PC-9 (cell line): ENCODE results near the gene THEMIS. TPM values are rescaled to one million over a fixed set of nuclear protein-coding genes. Genes with fewer than 3 reads are reported as not detected.

ENCODE experiments used
- BruUV-seq: library from RNA; stranded (reverse); fragments of 400-500 nt; replicated peaks from 2 replicates; lab custom pipeline; 2021; lab: Mats Ljungman, UMichigan
- CTCF ChIA-PET: fragments of 300-600 bp; sonication (Branson Sonifier 250); formaldehyde crosslinking; loops from one replicate; lab custom pipeline; 2022; ENCODE audit warnings: antibody characterized with exemption; lab: Charles Lee
- POLR2A ChIA-PET: fragments of 300-600 bp; sonication (Branson Sonifier 250); formaldehyde crosslinking; loops from one replicate; lab custom pipeline; 2022; ENCODE audit warnings: antibody characterized with exemption; ENCODE audit not compliant: unreplicated experiment; lab: Charles Lee
- DNase-seq, 2 experiments: peaks; one replicate each; pipeline versions ENCODE4 v3.0.0 to v3.0.0-alpha.2; 2015 to 2022; ENCODE audit warnings: mixed read lengths in 1 of 2
- H2AFZ ChIP-seq: fragments of 200-600 bp; sonication (generic); 2 replicates; pipeline ENCODE4 v1.8.1; 2017; ENCODE audit warnings: antibody characterized with exemption
- H3F3A ChIP-seq: fragments of 200-600 bp; sonication (generic); 2 replicates; pipeline ENCODE4 v1.8.1; 2017; ENCODE audit warnings: antibody characterized with exemption, mild to moderate bottlenecking, low read depth; ENCODE audit not compliant: insufficient read depth
- H3K27ac ChIP-seq: fragments of 200-600 bp; sonication (generic); 2 replicates; pipeline ENCODE4 v1.6.1; 2016; ENCODE audit warnings: mixed run types
- H3K27me3 ChIP-seq: fragments of 200-600 bp; sonication (generic); 2 replicates; pipeline ENCODE4 v1.6.1; 2016; ENCODE audit warnings: low read depth, mixed run types; ENCODE audit not compliant: insufficient read depth
- H3K36me3 ChIP-seq: fragments of 200-600 bp; sonication (generic); 2 replicates; pipeline ENCODE4 v1.6.1; 2016; ENCODE audit warnings: low read depth, mixed run types
- H3K4me1 ChIP-seq: fragments of 200-600 bp; sonication (generic); replicated peaks from 2 replicates; pipeline ENCODE4 v1.6.1; 2016; ENCODE audit warnings: mixed run types; ENCODE audit not compliant: insufficient read depth
- H3K4me2 ChIP-seq: fragments of 200-600 bp; sonication (generic); 2 replicates; pipeline ENCODE4 v1.6.1; 2017; ENCODE audit warnings: mixed run types
- H3K4me3 ChIP-seq: fragments of 200-600 bp; sonication (generic); 2 replicates; pipeline ENCODE4 v1.6.1; 2016; ENCODE audit warnings: mixed run types
- H3K79me2 ChIP-seq: fragments of 200-600 bp; sonication (generic); 2 replicates; pipeline ENCODE4 v1.6.1; 2017; ENCODE audit warnings: low read depth, mixed run types
- H3K9me2 ChIP-seq: fragments of 200-600 bp; sonication (generic); 2 replicates; pipeline ENCODE4 v1.8.1; 2017; ENCODE audit warnings: mild to moderate bottlenecking; ENCODE audit not compliant: insufficient read depth
- H3K9me3 ChIP-seq: fragments of 200-600 bp; sonication (generic); 2 replicates; pipeline ENCODE4 v1.8.1; 2016; ENCODE audit warnings: low read depth; ENCODE audit not compliant: insufficient read depth
- H4K20me1 ChIP-seq: fragments of 200-600 bp; sonication (generic); 2 replicates; pipeline ENCODE4 v1.8.1; 2017; ENCODE audit not compliant: insufficient read depth
- EZH2 ChIP-seq: fragments of 200-600 bp; sonication (generic); IDR thresholded peaks from 2 replicates; pipeline ENCODE4 v1.8.0; 2017; ENCODE audit warnings: antibody characterized with exemption, low read depth
- intact Hi-C: fragments of 100-400 bp; cut with micrococcal nuclease; formaldehyde crosslinking; loops from one replicate; pipeline ENCODE4 v1.10.0; 2022; ENCODE audit not compliant: unreplicated experiment
- total RNA-seq: library from RNA; stranded (reverse); gene quantifications from 2 replicates; pipeline ENCODE4 v1.2.3, GENCODE V29; 2021
- TF ChIP-seq, protein P1 (sequence below): fragments of 200-600 bp; sonication (generic); conservative IDR thresholded peaks from 2 replicates; pipeline ENCODE4 v1.6.1; 2017; ENCODE audit warnings: mixed run types, antibody characterized with exemption, mild to moderate bottlenecking, moderate library complexity

THEMIS gene
- total RNA-seq, 1 experiment from 2014 or later = not detected

DNA sequence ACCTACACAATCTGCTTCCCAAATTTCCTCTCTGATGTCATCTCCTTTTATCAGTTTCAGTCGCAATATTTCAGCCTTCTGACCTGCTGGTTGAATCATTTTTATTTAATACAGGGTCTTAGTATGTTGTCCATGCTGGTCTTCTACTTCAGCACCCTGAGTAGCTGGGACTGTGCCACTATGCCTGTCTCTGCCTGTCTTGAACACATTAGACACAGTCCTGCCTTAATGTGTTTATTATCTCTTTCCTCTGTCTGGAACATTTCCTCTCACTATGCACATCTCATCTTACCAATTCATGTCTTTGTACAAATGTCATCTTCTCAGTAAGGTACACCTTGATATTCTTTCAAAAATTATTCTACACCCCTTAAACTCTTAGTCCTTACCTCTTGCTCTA lies 106.5 kb downstream of the THEMIS start:
- Histone ChIP-seq H2AFZ (no peak overlapping the region), H3F3A (no peaks in the 10 kb centered on the region), H3K4me2 (no peak overlapping the region), H3K9me3 (no peaks in the 10 kb centered on the region), H3K79me2 (no peaks in the 10 kb centered on the region), H3K4me3 (no peak overlapping the region), H3K27ac (no peak overlapping the region), H3K27me3 (no peaks in the 10 kb centered on the region), H4K20me1 (no peaks in the 10 kb centered on the region), H3K36me3 (no peaks in the 10 kb centered on the region), H3K4me1 (no peaks in the 10 kb centered on the region), H3K9me2 (no peaks in the 10 kb centered on the region)
- BruUV-seq = no TSS peak
- no peak for DNase-seq
- CTCF ChIA-PET = no interaction called here
- no peak for TF ChIP-seq EZH2
- TF ChIP-seq, protein P1, sequence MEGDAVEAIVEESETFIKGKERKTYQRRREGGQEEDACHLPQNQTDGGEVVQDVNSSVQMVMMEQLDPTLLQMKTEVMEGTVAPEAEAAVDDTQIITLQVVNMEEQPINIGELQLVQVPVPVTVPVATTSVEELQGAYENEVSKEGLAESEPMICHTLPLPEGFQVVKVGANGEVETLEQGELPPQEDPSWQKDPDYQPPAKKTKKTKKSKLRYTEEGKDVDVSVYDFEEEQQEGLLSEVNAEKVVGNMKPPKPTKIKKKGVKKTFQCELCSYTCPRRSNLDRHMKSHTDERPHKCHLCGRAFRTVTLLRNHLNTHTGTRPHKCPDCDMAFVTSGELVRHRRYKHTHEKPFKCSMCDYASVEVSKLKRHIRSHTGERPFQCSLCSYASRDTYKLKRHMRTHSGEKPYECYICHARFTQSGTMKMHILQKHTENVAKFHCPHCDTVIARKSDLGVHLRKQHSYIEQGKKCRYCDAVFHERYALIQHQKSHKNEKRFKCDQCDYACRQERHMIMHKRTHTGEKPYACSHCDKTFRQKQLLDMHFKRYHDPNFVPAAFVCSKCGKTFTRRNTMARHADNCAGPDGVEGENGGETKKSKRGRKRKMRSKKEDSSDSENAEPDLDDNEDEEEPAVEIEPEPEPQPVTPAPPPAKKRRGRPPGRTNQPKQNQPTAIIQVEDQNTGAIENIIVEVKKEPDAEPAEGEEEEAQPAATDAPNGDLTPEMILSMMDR = no peak
- intact Hi-C loops = no loop called here
- POLR2A ChIA-PET = no interaction called here

DNA sequence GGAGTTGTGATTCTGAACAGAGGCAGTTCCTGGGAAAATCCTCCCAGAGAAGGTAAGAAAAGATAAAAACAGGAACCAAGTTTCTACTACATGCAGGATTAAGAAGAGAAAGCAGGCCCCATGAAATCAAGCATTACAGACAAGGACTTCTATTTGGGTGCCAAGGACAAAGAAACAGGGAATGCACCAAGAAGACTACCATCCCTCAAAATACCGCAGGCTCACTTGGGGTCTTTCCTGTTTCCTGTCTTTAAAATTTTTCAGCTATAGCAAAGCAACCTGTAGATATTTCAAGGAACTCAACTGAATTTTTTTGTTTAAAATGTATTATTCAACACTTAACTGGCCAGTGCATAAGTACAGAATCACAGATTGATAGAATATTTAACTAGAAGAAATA lies 107.5 kb downstream of the THEMIS start:
- POLR2A ChIA-PET = no interaction called here
- H3K27me3 ChIP-seq = no peaks in the 10 kb centered on the region

DNA sequence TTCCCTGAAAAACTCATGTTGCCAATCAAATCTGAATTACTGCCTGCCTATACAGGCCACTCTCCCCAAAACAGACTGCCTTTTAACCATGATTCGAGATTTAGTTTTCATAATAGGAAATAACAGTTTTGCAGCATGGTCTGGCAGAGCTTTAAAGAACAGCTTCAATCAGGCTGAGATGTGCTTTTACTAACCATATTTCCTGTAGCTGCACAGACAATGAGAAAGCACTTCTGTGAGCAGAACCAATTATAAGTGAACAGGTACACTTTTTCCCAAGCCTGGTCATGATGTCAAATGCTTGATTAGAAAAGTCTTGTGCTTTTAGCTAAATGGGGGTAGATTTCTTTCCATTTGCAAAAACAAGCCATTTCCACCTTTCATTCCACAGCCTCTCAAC lies 108.2 kb downstream of the THEMIS start:
- ChIA-PET CTCF (no interaction called here), POLR2A (no interaction called here)
- H3K27me3 ChIP-seq = no peaks in the 10 kb centered on the region
- no peak for DNase-seq
- H3K4me1 ChIP-seq = no peaks in the 10 kb centered on the region
- no peak overlapping the region for H2AFZ ChIP-seq
- TF ChIP-seq EZH2 = no peak
- TF ChIP-seq, protein P1 = no peak
- no peaks in the 10 kb centered on the region for H4K20me1 ChIP-seq
- no peak overlapping the region for H3K27ac ChIP-seq
- H3K4me2 ChIP-seq = no peak overlapping the region
- BruUV-seq = no TSS peak
- no peaks in the 10 kb centered on the region for H3K9me2 ChIP-seq
- no peak overlapping the region for H3K4me3 ChIP-seq
- H3K36me3 ChIP-seq = no peaks in the 10 kb centered on the region
- no peaks in the 10 kb centered on the region for H3K9me3 ChIP-seq
- no peaks in the 10 kb centered on the region for H3K79me2 ChIP-seq
- intact Hi-C loops = no loop called here
- no peaks in the 10 kb centered on the region for H3F3A ChIP-seq

More for the DNA sequence above, 107.5 kb downstream of the THEMIS start:
- TF ChIP-seq EZH2 = no peak
- TF ChIP-seq, protein P1 = no peak
- no peak overlapping the region for H3K27ac ChIP-seq
- no peak overlapping the region for H3K4me3 ChIP-seq
- H3K79me2 ChIP-seq = no peaks in the 10 kb centered on the region
- BruUV-seq = no TSS peak
- intact Hi-C loops = no loop called here
- CTCF ChIA-PET = no interaction called here
- no peaks in the 10 kb centered on the region for H3K4me1 ChIP-seq
- H2AFZ ChIP-seq = no peak overlapping the region
- no peaks in the 10 kb centered on the region for H3F3A ChIP-seq
- no peak for DNase-seq
- H3K4me2 ChIP-seq = no peak overlapping the region
- H3K9me3 ChIP-seq = no peaks in the 10 kb centered on the region
- H3K36me3 ChIP-seq = no peaks in the 10 kb centered on the region
- no peaks in the 10 kb centered on the region for H3K9me2 ChIP-seq
- no peaks in the 10 kb centered on the region for H4K20me1 ChIP-seq
